Measurements from ENCODE around the gene KIAA0040. TPM values are rescaled to one million over a fixed set of nuclear protein-coding genes. Genes with fewer than 3 reads are reported as not detected.

The KIAA0040 gene
- total and polyA plus RNA-seq, 9 donors, result 9.1 to 15.7 (median 14.0) TPM

GRCh38 chr1:175173531-175173930 is 19.0 kb downstream of the KIAA0040 start:
- Histone ChIP-seq H3K9me3 (replicated peaks; ENCODE audit: control insufficient read depth, low read depth, low read length) (no peaks in the 10 kb centered on the region), H3K4me1 (ENCODE audit: control insufficient read depth, insufficient read depth, low read length) (no peaks in the 10 kb centered on the region), H3K4me3 (ENCODE audit: low read length) (no peak overlapping the region), H3K27me3 (ENCODE audit: control insufficient read depth, insufficient read depth, low read length) (no peaks in the 10 kb centered on the region), H3K36me3 (ENCODE audit: control insufficient read depth, insufficient read depth, low read length) (peaks cover 11% of the 10 kb centered on the region), H3K27ac (ENCODE audit: low read length) (no peak overlapping the region)
- DNase-seq, result no peak
- WGBS (ENCODE audit: insufficient coverage), result 66% methylated on average over 3 of the region's 7 CpGs

- H3K36me3 ChIP-seq (ENCODE audit: control insufficient read depth, insufficient read depth, low read length), result peaks cover 9% of the 10 kb centered on the region
- no peak overlapping the region for H3K27ac ChIP-seq (ENCODE audit: low read length)
- H3K27me3 ChIP-seq (ENCODE audit: control insufficient read depth, insufficient read depth, low read length), result no peaks in the 10 kb centered on the region
- DNase-seq, result no peak
- no CpG with 5 or more reads among the region's 3 CpGs for WGBS (ENCODE audit: insufficient coverage)
- no peak overlapping the region for H3K4me3 ChIP-seq (ENCODE audit: low read length)
- H3K9me3 ChIP-seq (replicated peaks; ENCODE audit: control insufficient read depth, low read depth, low read length), result no peaks in the 10 kb centered on the region
- no peaks in the 10 kb centered on the region for H3K4me1 ChIP-seq (ENCODE audit: control insufficient read depth, insufficient read depth, low read length)
Measured at GRCh38 chr1:175172503-175172902, 20.1 kb downstream of the KIAA0040 start.

GRCh38 chr1:175171036-175171913 is 21.3 kb downstream of the KIAA0040 start:
- no peak for DNase-seq
- peaks cover 2% of the 10 kb centered on the region for H3K4me1 ChIP-seq (ENCODE audit: control insufficient read depth, insufficient read depth, low read length)
- H3K4me3 ChIP-seq (ENCODE audit: low read length), result no peak overlapping the region
- H3K27me3 ChIP-seq (ENCODE audit: control insufficient read depth, insufficient read depth, low read length), result no peaks in the 10 kb centered on the region
- no peak overlapping the region for H3K27ac ChIP-seq (ENCODE audit: low read length)
- peaks cover 6% of the 10 kb centered on the region for H3K36me3 ChIP-seq (ENCODE audit: control insufficient read depth, insufficient read depth, low read length)
- no peaks in the 10 kb centered on the region for H3K9me3 ChIP-seq (replicated peaks; ENCODE audit: control insufficient read depth, low read depth, low read length)
- 91% methylated on average over 5 of the region's 9 CpGs for WGBS (ENCODE audit: insufficient coverage)

- peaks cover 22% of the 10 kb centered on the region for H3K36me3 ChIP-seq (ENCODE audit: control insufficient read depth, insufficient read depth, low read length)
- no CpG with 5 or more reads among the region's 6 CpGs for WGBS (ENCODE audit: insufficient coverage)
- H3K4me3 ChIP-seq (ENCODE audit: low read length), result no peak overlapping the region
- no peaks in the 10 kb centered on the region for H3K9me3 ChIP-seq (replicated peaks; ENCODE audit: control insufficient read depth, low read depth, low read length)
- H3K27me3 ChIP-seq (ENCODE audit: control insufficient read depth, insufficient read depth, low read length), result peaks cover 4% of the 10 kb centered on the region
- H3K27ac ChIP-seq (ENCODE audit: low read length), result no peak overlapping the region
- DNase-seq, result no peak
- H3K4me1 ChIP-seq (ENCODE audit: control insufficient read depth, insufficient read depth, low read length), result peaks cover 6% of the 10 kb centered on the region
Measured at GRCh38 chr1:175169286-175170018, 23.1 kb downstream of the KIAA0040 start.

GRCh38 chr1:175168782-175169181 is 23.8 kb downstream of the KIAA0040 start:
- DNase-seq, result no peak
- Histone ChIP-seq H3K4me1 (ENCODE audit: control insufficient read depth, insufficient read depth, low read length) (peaks cover 8% of the 10 kb centered on the region), H3K27me3 (ENCODE audit: control insufficient read depth, insufficient read depth, low read length) (peaks cover 4% of the 10 kb centered on the region), H3K9me3 (replicated peaks; ENCODE audit: control insufficient read depth, low read depth, low read length) (no peaks in the 10 kb centered on the region), H3K36me3 (ENCODE audit: control insufficient read depth, insufficient read depth, low read length) (peaks cover 22% of the 10 kb centered on the region), H3K27ac (ENCODE audit: low read length) (no peak overlapping the region), H3K4me3 (ENCODE audit: low read length) (no peak overlapping the region)
- WGBS (ENCODE audit: insufficient coverage), result 83% methylated on average over 3 of the region's 4 CpGs

GRCh38 chr1:175167861-175168260 is 24.7 kb downstream of the KIAA0040 start:
- Histone ChIP-seq H3K36me3 (ENCODE audit: control insufficient read depth, insufficient read depth, low read length) (peaks cover 22% of the 10 kb centered on the region), H3K9me3 (replicated peaks; ENCODE audit: control insufficient read depth, low read depth, low read length) (no peaks in the 10 kb centered on the region), H3K27me3 (ENCODE audit: control insufficient read depth, insufficient read depth, low read length) (peaks cover 4% of the 10 kb centered on the region), H3K27ac (ENCODE audit: low read length) (no peak overlapping the region), H3K4me1 (ENCODE audit: control insufficient read depth, insufficient read depth, low read length) (peaks cover 15% of the 10 kb centered on the region), H3K4me3 (ENCODE audit: low read length) (no peak overlapping the region)
- no CpG with 5 or more reads among the region's 2 CpGs for WGBS (ENCODE audit: insufficient coverage)
- DNase-seq, result no peak

- WGBS (ENCODE audit: insufficient coverage), result 56% methylated on average over 2 of the region's 5 CpGs
- H3K27me3 ChIP-seq (ENCODE audit: control insufficient read depth, insufficient read depth, low read length), result peaks cover 4% of the 10 kb centered on the region
- DNase-seq, result no peak
- peaks cover 19% of the 10 kb centered on the region for H3K4me1 ChIP-seq (ENCODE audit: control insufficient read depth, insufficient read depth, low read length)
- H3K36me3 ChIP-seq (ENCODE audit: control insufficient read depth, insufficient read depth, low read length), result peaks cover 19% of the 10 kb centered on the region
- H3K27ac ChIP-seq (ENCODE audit: low read length), result no peak overlapping the region
- H3K9me3 ChIP-seq (replicated peaks; ENCODE audit: control insufficient read depth, low read depth, low read length), result no peaks in the 10 kb centered on the region
- H3K4me3 ChIP-seq (ENCODE audit: low read length), result no peak overlapping the region
Measured at GRCh38 chr1:175166746-175167145, 25.8 kb downstream of the KIAA0040 start.

GRCh38 chr1:175164751-175165150 is 27.8 kb downstream of the KIAA0040 start:
- no CpG with 5 or more reads among the region's 2 CpGs for WGBS (ENCODE audit: insufficient coverage)
- Histone ChIP-seq H3K27ac (ENCODE audit: low read length) (no peak overlapping the region), H3K27me3 (ENCODE audit: control insufficient read depth, insufficient read depth, low read length) (peaks cover 4% of the 10 kb centered on the region), H3K9me3 (replicated peaks; ENCODE audit: control insufficient read depth, low read depth, low read length) (no peaks in the 10 kb centered on the region), H3K4me1 (ENCODE audit: control insufficient read depth, insufficient read depth, low read length) (peaks cover 19% of the 10 kb centered on the region), H3K36me3 (ENCODE audit: control insufficient read depth, insufficient read depth, low read length) (peaks cover 19% of the 10 kb centered on the region), H3K4me3 (ENCODE audit: low read length) (no peak overlapping the region)
- no peak for DNase-seq

- WGBS (ENCODE audit: insufficient coverage), result 49% methylated on average over 3 of the region's 4 CpGs
- H3K36me3 ChIP-seq (ENCODE audit: control insufficient read depth, insufficient read depth, low read length), result peaks cover 19% of the 10 kb centered on the region
- peaks cover 19% of the 10 kb centered on the region for H3K4me1 ChIP-seq (ENCODE audit: control insufficient read depth, insufficient read depth, low read length)
- H3K9me3 ChIP-seq (replicated peaks; ENCODE audit: control insufficient read depth, low read depth, low read length), result no peaks in the 10 kb centered on the region
- DNase-seq, result no peak
- peaks cover 4% of the 10 kb centered on the region for H3K27me3 ChIP-seq (ENCODE audit: control insufficient read depth, insufficient read depth, low read length)
- H3K4me3 ChIP-seq (ENCODE audit: low read length), result no peak overlapping the region
- peak overlapping the region; percentile 82 for H3K27ac ChIP-seq (ENCODE audit: low read length)
Measured at GRCh38 chr1:175163702-175164101, 28.9 kb downstream of the KIAA0040 start.

- Histone ChIP-seq H3K27me3 (ENCODE audit: control insufficient read depth, insufficient read depth, low read length) (peaks cover 4% of the 10 kb centered on the region), H3K9me3 (replicated peaks; ENCODE audit: control insufficient read depth, low read depth, low read length) (no peaks in the 10 kb centered on the region), H3K36me3 (ENCODE audit: control insufficient read depth, insufficient read depth, low read length) (peaks cover 19% of the 10 kb centered on the region), H3K4me1 (ENCODE audit: control insufficient read depth, insufficient read depth, low read length) (peaks cover 19% of the 10 kb centered on the region), H3K4me3 (ENCODE audit: low read length) (no peak overlapping the region), H3K27ac (ENCODE audit: low read length) (peak overlapping the region; percentile 82)
- WGBS (ENCODE audit: insufficient coverage), result 0% methylated on average over 2 of the region's 4 CpGs
- peak; percentile 96 for DNase-seq
Measured at GRCh38 chr1:175162955-175163354, 29.6 kb downstream of the KIAA0040 start.
